Activated CD4-positive, alpha-beta T cell treated with anti-CD3 and anti-CD28 coated beads, Interleukin-2, amount 50 U/mL, for 24 hours (primary cell): Measurements from ENCODE around the gene LRRTM2.

Source experiments
- DNase-seq, 2 donors: peaks; one replicate each; pipeline ENCODE4 v3.0.0-alpha.2; 2020; ENCODE audit warnings: low read depth in 1 of 2, low spot score in 1 of 2

LRRTM2 gene

GRCh38 chr5:138884094-138884493 lies 9.0 kb upstream of the LRRTM2 start:
- no peak for DNase-seq

GRCh38 chr5:138883211-138883610 lies 8.1 kb upstream of the LRRTM2 start:
- no peak for DNase-seq

- no peak for DNase-seq
Measured at GRCh38 chr5:138878437-138879235, 3.5 kb upstream of the LRRTM2 start.

- DNase-seq: no peak
Measured at GRCh38 chr5:138876811-138877210, 1.7 kb upstream of the LRRTM2 start.

- DNase-seq: no peak
Measured at GRCh38 chr5:138875946-138876345, 811 bp upstream of the LRRTM2 start.

- DNase-seq: no peak
Measured at GRCh38 chr5:138875552-138875875, 379 bp upstream of the LRRTM2 start.

GRCh38 chr5:138874241-138874640 lies 894 bp downstream of the LRRTM2 start:
- DNase-seq: no peak

- DNase-seq: no peak
Measured at GRCh38 chr5:138873466-138874221, 1.5 kb downstream of the LRRTM2 start.

GRCh38 chr5:138872841-138873465 lies 2.2 kb downstream of the LRRTM2 start:
- no peak for DNase-seq

GRCh38 chr5:138870611-138871010 lies 4.5 kb downstream of the LRRTM2 start:
- DNase-seq: no peak

GRCh38 chr5:138869763-138870500 lies 5.2 kb downstream of the LRRTM2 start:
- DNase-seq: no peak

GRCh38 chr5:138869038-138869437 lies 6.1 kb downstream of the LRRTM2 start:
- no peak for DNase-seq

- DNase-seq: no peak
Measured at GRCh38 chr5:138867011-138867410, 8.1 kb downstream of the LRRTM2 start.

- DNase-seq: no peak
Measured at GRCh38 chr5:138853132-138853531, 22.0 kb downstream of the LRRTM2 start.

GRCh38 chr5:138850865-138851435 lies 24.2 kb downstream of the LRRTM2 start:
- no peak for DNase-seq

- no peak for DNase-seq
Measured at GRCh38 chr5:138849882-138850281, 25.3 kb downstream of the LRRTM2 start.

GRCh38 chr5:138849439-138849838 lies 25.7 kb downstream of the LRRTM2 start:
- DNase-seq: no peak

GRCh38 chr5:138844812-138845513 lies 30.2 kb downstream of the LRRTM2 start:
- no peak for DNase-seq

- DNase-seq: no peak
Measured at GRCh38 chr5:138844125-138844461, 31.0 kb downstream of the LRRTM2 start.

- no peak for DNase-seq
Measured at GRCh38 chr5:138843316-138844124, 31.6 kb downstream of the LRRTM2 start.
